DOHH2 (cell line): ENCODE results near the gene ABCF3.

ENCODE experiments used
- H3F3A ChIP-seq: fragments of 200-600 bp; sonication (generic), shearing (Covaris generic); 2 replicates; pipeline ENCODE4 v1.6.0; 2016; ENCODE audit warnings: antibody characterized with exemption, mild to moderate bottlenecking; ENCODE audit not compliant: control insufficient read depth, insufficient read depth
- H3K27ac ChIP-seq: fragments of 200-600 bp; sonication (generic); 2 replicates; pipeline ENCODE4 v1.5.1; 2014; ENCODE audit warnings: low read depth, mild to moderate bottlenecking, low read length, moderate library complexity
- H3K27me3 ChIP-seq: fragments of 200-600 bp; sonication (generic); 2 replicates; pipeline ENCODE4 v1.6.1; 2014; ENCODE audit warnings: mild to moderate bottlenecking, low read length, mixed read lengths; ENCODE audit not compliant: control insufficient read depth
- H3K36me3 ChIP-seq: fragments of 200-600 bp; sonication (generic); 2 replicates; pipeline ENCODE4 v1.6.1; 2014; ENCODE audit warnings: mild to moderate bottlenecking, low read length, moderate library complexity, mixed read lengths; ENCODE audit not compliant: control insufficient read depth
- H3K4me1 ChIP-seq: fragments of 200-600 bp; sonication (generic); 2 replicates; pipeline ENCODE4 v1.6.1; 2014; ENCODE audit warnings: mild to moderate bottlenecking, low read length, mixed read lengths; ENCODE audit not compliant: control insufficient read depth
- H3K4me2 ChIP-seq: fragments of 200-600 bp; sonication (generic); 2 replicates; pipeline ENCODE4 v1.6.0; 2014; ENCODE audit warnings: mild to moderate bottlenecking, low read length, moderate library complexity
- H3K4me3 ChIP-seq: fragments of 200-600 bp; sonication (generic); 2 replicates; pipeline ENCODE4 v1.5.1; 2014; ENCODE audit warnings: mild to moderate bottlenecking, low read length, mixed read lengths
- H3K79me2 ChIP-seq: fragments of 200-600 bp; sonication (generic); 2 replicates; pipeline ENCODE4 v1.6.1; 2014; ENCODE audit warnings: mild to moderate bottlenecking, low read length, mixed read lengths; ENCODE audit not compliant: control insufficient read depth
- H3K9me2 ChIP-seq: fragments of 200-600 bp; sonication (generic); replicated peaks from 2 replicates; pipeline ENCODE4 v1.6.1; 2014; ENCODE audit warnings: mild to moderate bottlenecking, low read length, mixed read lengths; ENCODE audit not compliant: control insufficient read depth
- H3K9me3 ChIP-seq: fragments of 200-600 bp; sonication (generic); 2 replicates; pipeline ENCODE4 v1.6.1; 2014; ENCODE audit warnings: antibody characterized with exemption, low read length, mixed read lengths; ENCODE audit not compliant: control insufficient read depth, insufficient read depth
- H4K20me1 ChIP-seq: fragments of 200-600 bp; sonication (generic); 2 replicates; pipeline ENCODE4 v1.6.0; 2014; ENCODE audit warnings: low read depth, mild to moderate bottlenecking, antibody characterized with exemption, low read length, moderate library complexity; ENCODE audit not compliant: control insufficient read depth, insufficient read depth
- EZH2phosphoT487 ChIP-seq: fragments of 200-600 bp; sonication (generic); IDR thresholded peaks from 2 replicates; pipeline ENCODE4 v1.6.1; 2017; ENCODE audit warnings: borderline replicate concordance, mild to moderate bottlenecking, antibody characterized with exemption, low read length, moderate library complexity, mixed read lengths
- TF ChIP-seq, protein P1 (sequence below): fragments of 200-600 bp; sonication (generic); IDR thresholded peaks from one replicate; pipeline ENCODE4 v1.5.1; 2014; ENCODE audit warnings: antibody characterized with exemption, mild to moderate bottlenecking, low read depth, low read length; ENCODE audit not compliant: poor library complexity, severe bottlenecking

ABCF3 gene

DNA sequence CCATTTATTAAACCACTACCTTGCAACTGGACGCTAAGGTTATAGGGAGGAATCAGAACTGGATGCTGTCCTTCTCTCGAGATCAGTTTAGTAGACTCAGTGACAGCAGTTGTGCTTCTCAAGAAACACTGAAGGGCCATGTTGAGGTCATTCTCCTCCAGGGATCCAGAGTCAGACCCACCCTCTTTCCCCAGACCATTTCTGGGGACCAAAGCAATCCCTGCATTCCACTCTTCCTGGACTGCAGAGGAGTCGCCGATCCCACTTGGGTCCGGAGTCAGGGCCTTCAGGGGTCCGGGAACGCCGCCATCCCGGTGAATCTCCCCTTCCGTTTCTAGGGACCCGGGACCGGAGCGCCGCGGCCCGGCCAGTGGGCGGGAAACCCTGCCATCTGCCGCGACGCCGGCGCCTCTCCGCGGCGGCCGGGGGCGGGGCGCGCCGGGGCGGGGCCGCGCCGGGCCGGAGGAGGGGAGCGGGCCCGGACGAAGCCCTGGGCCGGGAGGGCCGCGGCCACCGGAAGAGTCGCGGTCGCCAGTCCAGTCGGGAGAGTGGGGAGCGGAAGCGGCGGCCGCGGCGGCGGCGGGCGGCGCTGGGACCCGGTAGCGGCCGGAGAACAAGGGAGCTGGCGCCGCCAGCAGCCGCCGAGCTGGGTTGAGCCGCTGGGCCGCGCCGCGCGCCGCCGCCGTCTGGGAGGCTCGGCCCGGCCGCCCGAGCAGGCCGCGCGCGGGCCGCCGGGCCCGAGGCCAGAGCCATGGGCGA lies 30.9 kb upstream of the ABCF3 start, which contains the start of gene DVL3:
Gene DVL3 (plus strand): TSS at position 493 of the 759 bp plus-strand sequence. CDS start 259 bp downstream, at position 752.
- H3K27ac ChIP-seq: peak within 1 kb of the TSS; percentile 53
- TF ChIP-seq, protein P1, sequence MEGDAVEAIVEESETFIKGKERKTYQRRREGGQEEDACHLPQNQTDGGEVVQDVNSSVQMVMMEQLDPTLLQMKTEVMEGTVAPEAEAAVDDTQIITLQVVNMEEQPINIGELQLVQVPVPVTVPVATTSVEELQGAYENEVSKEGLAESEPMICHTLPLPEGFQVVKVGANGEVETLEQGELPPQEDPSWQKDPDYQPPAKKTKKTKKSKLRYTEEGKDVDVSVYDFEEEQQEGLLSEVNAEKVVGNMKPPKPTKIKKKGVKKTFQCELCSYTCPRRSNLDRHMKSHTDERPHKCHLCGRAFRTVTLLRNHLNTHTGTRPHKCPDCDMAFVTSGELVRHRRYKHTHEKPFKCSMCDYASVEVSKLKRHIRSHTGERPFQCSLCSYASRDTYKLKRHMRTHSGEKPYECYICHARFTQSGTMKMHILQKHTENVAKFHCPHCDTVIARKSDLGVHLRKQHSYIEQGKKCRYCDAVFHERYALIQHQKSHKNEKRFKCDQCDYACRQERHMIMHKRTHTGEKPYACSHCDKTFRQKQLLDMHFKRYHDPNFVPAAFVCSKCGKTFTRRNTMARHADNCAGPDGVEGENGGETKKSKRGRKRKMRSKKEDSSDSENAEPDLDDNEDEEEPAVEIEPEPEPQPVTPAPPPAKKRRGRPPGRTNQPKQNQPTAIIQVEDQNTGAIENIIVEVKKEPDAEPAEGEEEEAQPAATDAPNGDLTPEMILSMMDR: no peak
- TF ChIP-seq EZH2phosphoT487: no peak
- H3K27me3 ChIP-seq: no peaks in the 10 kb centered on the region
- H3K9me3 ChIP-seq: no peaks in the 10 kb centered on the region
- peaks cover 43% of the 10 kb centered on the region for H3K79me2 ChIP-seq
- no peaks in the 10 kb centered on the region for H3K9me2 ChIP-seq
- H3K4me3 ChIP-seq: peak within 1 kb of the TSS; percentile 99
- H3F3A ChIP-seq: peaks cover 12% of the 10 kb centered on the region
- 0 out of 2 replicates have a peak, but pooled peaks cover 9% of the 10 kb centered on the region for H4K20me1 ChIP-seq
- H3K36me3 ChIP-seq: peaks cover 12% of the 10 kb centered on the region
- peaks cover 35% of the 10 kb centered on the region for H3K4me1 ChIP-seq
- peak within 1 kb of the TSS; percentile 82 for H3K4me2 ChIP-seq

DNA sequence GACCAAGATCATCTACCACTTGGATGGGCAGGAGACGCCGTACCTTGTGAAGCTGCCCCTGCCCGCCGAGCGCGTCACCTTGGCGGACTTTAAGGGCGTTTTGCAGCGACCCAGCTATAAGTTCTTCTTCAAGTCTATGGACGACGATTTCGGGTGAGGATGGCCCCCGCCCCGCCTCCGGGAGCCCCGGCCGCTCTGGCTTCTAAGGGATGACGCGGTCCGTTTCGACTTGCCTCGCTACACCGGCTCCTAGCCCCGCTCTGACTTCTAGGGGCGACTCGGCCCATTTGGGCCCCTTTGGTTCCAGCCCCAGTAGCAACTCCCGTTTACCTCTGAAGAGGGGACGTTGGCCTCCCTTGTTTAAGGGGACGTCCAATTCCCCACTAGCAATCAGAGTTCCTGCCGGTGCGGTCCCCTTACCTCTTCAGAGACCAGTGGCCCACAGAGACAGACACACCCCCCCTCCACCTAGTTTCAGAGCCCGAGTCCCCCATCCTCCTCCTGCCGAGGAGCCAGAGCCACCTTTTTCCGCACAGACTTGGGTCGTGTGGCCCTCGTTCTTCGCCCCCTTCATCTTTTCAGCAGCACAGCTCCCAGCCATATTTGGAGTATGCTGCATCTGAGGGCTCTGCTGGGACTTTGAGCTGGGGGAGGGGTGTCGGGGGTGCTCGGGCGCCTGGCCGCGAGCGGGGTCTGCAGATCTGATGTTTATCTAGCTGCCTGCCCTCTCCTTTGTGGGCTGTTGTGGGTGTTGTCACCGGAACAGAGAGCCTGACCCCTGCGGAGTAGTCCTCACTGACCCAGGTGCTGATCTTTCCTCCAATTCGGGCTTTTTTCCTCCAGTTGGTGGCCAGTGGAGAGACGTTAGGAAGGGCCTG lies 30.1 kb upstream of the ABCF3 start:
- 0 out of 2 replicates have a peak, but pooled peaks cover 9% of the 10 kb centered on the region for H4K20me1 ChIP-seq
- peaks cover 12% of the 10 kb centered on the region for H3K36me3 ChIP-seq
- no peaks in the 10 kb centered on the region for H3K27me3 ChIP-seq
- H3K79me2 ChIP-seq: peaks cover 51% of the 10 kb centered on the region
- peak overlapping the region; percentile 53 for H3K27ac ChIP-seq
- no peaks in the 10 kb centered on the region for H3K9me3 ChIP-seq
- H3K4me2 ChIP-seq: peak overlapping the region; percentile 82
- TF ChIP-seq, protein P1: no peak
- no peak for TF ChIP-seq EZH2phosphoT487
- peaks cover 12% of the 10 kb centered on the region for H3F3A ChIP-seq
- peak overlapping the region; percentile 99 for H3K4me3 ChIP-seq
- H3K9me2 ChIP-seq: no peaks in the 10 kb centered on the region
- H3K4me1 ChIP-seq: peaks cover 35% of the 10 kb centered on the region

DNA sequence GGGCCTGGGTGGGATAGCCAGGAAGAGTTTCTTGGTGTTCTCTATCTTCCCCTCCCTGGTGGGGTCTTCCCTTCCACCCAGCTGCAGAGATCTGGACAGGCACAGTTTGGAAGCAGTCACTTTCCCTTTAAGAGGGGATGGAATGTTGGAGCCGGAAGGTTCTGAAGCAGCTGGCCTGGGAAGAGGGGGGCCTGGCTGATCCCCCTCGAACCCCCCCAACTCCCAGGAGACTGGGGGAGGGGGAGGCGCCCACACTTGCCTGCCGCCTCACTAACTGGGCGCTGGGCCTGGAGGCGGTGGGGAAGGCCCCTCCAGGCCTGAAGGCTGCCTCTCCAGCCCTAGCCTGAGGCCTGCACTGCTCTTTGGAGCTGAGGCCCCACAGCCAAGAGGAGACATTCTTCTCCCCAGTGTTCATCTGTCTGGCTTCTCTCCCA lies 29.5 kb upstream of the ABCF3 start:
- Histone ChIP-seq H3K4me2 (peak overlapping the region; percentile 82), H3F3A (peaks cover 12% of the 10 kb centered on the region), H3K9me2 (no peaks in the 10 kb centered on the region), H3K9me3 (no peaks in the 10 kb centered on the region), H3K4me1 (peaks cover 35% of the 10 kb centered on the region), H3K4me3 (peak overlapping the region; percentile 99), H4K20me1 (0 out of 2 replicates have a peak, but pooled peaks cover 9% of the 10 kb centered on the region), H3K36me3 (peaks cover 12% of the 10 kb centered on the region), H3K27me3 (no peaks in the 10 kb centered on the region), H3K27ac (peak overlapping the region; percentile 53; the same call in 1 of the 2 replicates), H3K79me2 (peaks cover 52% of the 10 kb centered on the region)
- no peak for TF ChIP-seq EZH2phosphoT487
- TF ChIP-seq, protein P1: no peak
